CD4-positive, alpha-beta T cell treated with Interleukin-17A for 1 hour (primary cell): ENCODE measurements around the gene ARMC9.
"Not testable (repeated sequence)": the region's sequence is repeated elsewhere in the genome, so short reads cannot be mapped to it uniquely, and the experiment has no call there.

ENCODE experiments used
- DNase-seq: peaks from one replicate; pipeline ENCODE4 v3.0.0-alpha.2; 2020

Gene ARMC9

GRCh38 chr2:231245249-231246094, 47.0 kb downstream of the ARMC9 start:
- DNase-seq: peak; percentile 27

GRCh38 chr2:231246171-231246842, 47.9 kb downstream of the ARMC9 start:
- DNase-seq: no peak

GRCh38 chr2:231250146-231250545, 51.7 kb downstream of the ARMC9 start:
- DNase-seq: no peak

- no peak for DNase-seq
Observed at GRCh38 chr2:231250698-231251097, 52.3 kb downstream of the ARMC9 start.

GRCh38 chr2:231253292-231253691, 54.9 kb downstream of the ARMC9 start:
- not testable (repeated sequence) for DNase-seq

- DNase-seq: no peak
Observed at GRCh38 chr2:231256494-231256893, 58.1 kb downstream of the ARMC9 start.

- DNase-seq: no peak
Observed at GRCh38 chr2:231257763-231258162, 59.3 kb downstream of the ARMC9 start.

- DNase-seq: no peak
Observed at GRCh38 chr2:231258701-231259100, 60.3 kb downstream of the ARMC9 start.

GRCh38 chr2:231259104-231259503, 60.7 kb downstream of the ARMC9 start:
- peak; percentile 18 for DNase-seq

- DNase-seq: no peak
Observed at GRCh38 chr2:231260442-231261208, 62.2 kb downstream of the ARMC9 start.

- DNase-seq: no peak
Observed at GRCh38 chr2:231263118-231263831, 64.8 kb downstream of the ARMC9 start.

GRCh38 chr2:231270221-231271114, 72.0 kb downstream of the ARMC9 start:
- no peak for DNase-seq

- DNase-seq: no peak
Observed at GRCh38 chr2:231272991-231273390, 74.6 kb downstream of the ARMC9 start.

GRCh38 chr2:231276987-231277386, 78.6 kb downstream of the ARMC9 start:
- no peak for DNase-seq

GRCh38 chr2:231277962-231278361, 79.5 kb downstream of the ARMC9 start:
- DNase-seq: no peak

- DNase-seq: no peak
Observed at GRCh38 chr2:231278868-231279267, 80.4 kb downstream of the ARMC9 start.

GRCh38 chr2:231280846-231281245, 82.4 kb downstream of the ARMC9 start:
- no peak for DNase-seq

- DNase-seq: no peak
Observed at GRCh38 chr2:231284296-231284695, 85.9 kb downstream of the ARMC9 start.

GRCh38 chr2:231286964-231287363, 88.5 kb downstream of the ARMC9 start:
- no peak for DNase-seq

GRCh38 chr2:231287696-231288095, 89.3 kb downstream of the ARMC9 start:
- no peak for DNase-seq

GRCh38 chr2:231288590-231288989, 90.2 kb downstream of the ARMC9 start:
- no peak for DNase-seq
